ENCODE results near the gene BCL2L13. TPM values are rescaled to one million over a fixed set of nuclear protein-coding genes. Genes with fewer than 3 reads are reported as not detected.
"Not testable (repeated sequence)": the region's sequence is repeated elsewhere in the genome, so short reads cannot be mapped to it uniquely, and the experiment has no call there.

The BCL2L13 gene
- total RNA-seq, 2 donors from 2014 or later: 37.5 to 44.2 TPM

- H3K9me3 ChIP-seq (ENCODE audit: control insufficient read depth, low read length): no peaks in the 10 kb centered on the region
- Mint-ChIP-seq H3K27me3 (ENCODE audit: insufficient read depth) (no peaks in the 10 kb centered on the region), H3K4me3 (peak overlapping the region; percentile 81), H3K27ac (peak overlapping the region; percentile 98), H3K36me3 (ENCODE audit: low read depth) (peaks cover 18% of the 10 kb centered on the region), H3K9me3 (peaks cover 10% of the 10 kb centered on the region), H3K4me1 (peaks cover 8% of the 10 kb centered on the region)
- peaks cover 13% of the 10 kb centered on the region for H3K36me3 ChIP-seq (ENCODE audit: control insufficient read depth, insufficient read depth, low read length)
- H3K4me3 ChIP-seq (ENCODE audit: low read length): peak overlapping the region; percentile 94
- peak; percentile 49 for DNase-seq
- TF ChIP-seq CTCF (conservative IDR thresholded peaks at IDR 0.05): no peak
- H3K9ac ChIP-seq (ENCODE audit: extremely low read depth, low read length, poor library complexity, severe bottlenecking): peak overlapping the region; percentile 98
- no peaks in the 10 kb centered on the region for H3K4me1 ChIP-seq (ENCODE audit: control insufficient read depth, insufficient read depth, low read length)
- WGBS, 2 experiments (ENCODE audit: insufficient coverage in 1 of 2, insufficient read length in 1 of 2): 0 to 11% methylated on average over 6 to 8 of the region's 8 CpGs
- no peaks in the 10 kb centered on the region for H3K27me3 ChIP-seq (ENCODE audit: control insufficient read depth, insufficient read depth, low read length, poor library complexity, severe bottlenecking)
- H3K27ac ChIP-seq (ENCODE audit: low read depth, low read length): peak overlapping the region; percentile 93
These were observed 737 bp downstream of the BCL2L13 start for GRCh38 chr22:17639247-17639741.

GRCh38 chr22:17641269-17641668 lies 2.7 kb downstream of the BCL2L13 start:
- H3K4me3 Mint-ChIP-seq: no peak overlapping the region
- peaks cover 18% of the 10 kb centered on the region for H3K36me3 Mint-ChIP-seq (ENCODE audit: low read depth)
- Histone ChIP-seq H3K4me1 (ENCODE audit: control insufficient read depth, insufficient read depth, low read length) (no peaks in the 10 kb centered on the region), H3K9ac (ENCODE audit: extremely low read depth, low read length, poor library complexity, severe bottlenecking) (no peak overlapping the region), H3K27me3 (ENCODE audit: control insufficient read depth, insufficient read depth, low read length, poor library complexity, severe bottlenecking) (no peaks in the 10 kb centered on the region), H3K27ac (ENCODE audit: low read depth, low read length) (no peak overlapping the region), H3K36me3 (ENCODE audit: control insufficient read depth, insufficient read depth, low read length) (peaks cover 13% of the 10 kb centered on the region), H3K9me3 (ENCODE audit: control insufficient read depth, low read length) (no peaks in the 10 kb centered on the region), H3K4me3 (ENCODE audit: low read length) (no peak overlapping the region)
- no peak overlapping the region for H3K27ac Mint-ChIP-seq
- H3K4me1 Mint-ChIP-seq: peaks cover 8% of the 10 kb centered on the region
- H3K9me3 Mint-ChIP-seq: peaks cover 10% of the 10 kb centered on the region
- no peak for DNase-seq
- TF ChIP-seq CTCF (conservative IDR thresholded peaks at IDR 0.05): no peak
- WGBS, 2 experiments (ENCODE audit: insufficient coverage in 1 of 2, insufficient read length in 1 of 2): 82% methylated on average over 3 of the region's 3 CpGs; no CpG with 5 or more reads in 1 of the 2 experiments
- no peaks in the 10 kb centered on the region for H3K27me3 Mint-ChIP-seq (ENCODE audit: insufficient read depth)

GRCh38 chr22:17642357-17642756 lies 3.8 kb downstream of the BCL2L13 start:
- H3K9me3 ChIP-seq (ENCODE audit: control insufficient read depth, low read length); H3K9ac ChIP-seq (ENCODE audit: extremely low read depth, low read length, poor library complexity, severe bottlenecking); H3K9me3 Mint-ChIP-seq; H3K4me3 ChIP-seq (ENCODE audit: low read length); DNase-seq; H3K27me3 ChIP-seq (ENCODE audit: control insufficient read depth, insufficient read depth, low read length, poor library complexity, severe bottlenecking); H3K27ac Mint-ChIP-seq; H3K4me3 Mint-ChIP-seq; H3K4me1 ChIP-seq (ENCODE audit: control insufficient read depth, insufficient read depth, low read length); H3K27me3 Mint-ChIP-seq (ENCODE audit: insufficient read depth); H3K4me1 Mint-ChIP-seq; H3K27ac ChIP-seq (ENCODE audit: low read depth, low read length): not testable (repeated sequence)
- peaks cover 20% of the 10 kb centered on the region for H3K36me3 Mint-ChIP-seq (ENCODE audit: low read depth)
- 92% methylated on average over 4 of the region's 4 CpGs; no CpG with 5 or more reads in 1 of the 2 experiments for WGBS, 2 experiments (ENCODE audit: insufficient coverage in 1 of 2, insufficient read length in 1 of 2)
- H3K36me3 ChIP-seq (ENCODE audit: control insufficient read depth, insufficient read depth, low read length): peaks cover 13% of the 10 kb centered on the region

- Mint-ChIP-seq H3K4me3 (no peak overlapping the region), H3K9me3 (peaks cover 5% of the 10 kb centered on the region), H3K27me3 (ENCODE audit: insufficient read depth) (no peaks in the 10 kb centered on the region), H3K4me1 (no peaks in the 10 kb centered on the region), H3K36me3 (ENCODE audit: low read depth) (peaks cover 16% of the 10 kb centered on the region), H3K27ac (no peak overlapping the region)
- H3K4me1 ChIP-seq (ENCODE audit: control insufficient read depth, insufficient read depth, low read length): no peaks in the 10 kb centered on the region
- H3K9me3 ChIP-seq (ENCODE audit: control insufficient read depth, low read length): no peaks in the 10 kb centered on the region
- no peaks in the 10 kb centered on the region for H3K27me3 ChIP-seq (ENCODE audit: control insufficient read depth, insufficient read depth, low read length, poor library complexity, severe bottlenecking)
- DNase-seq: no peak
- no peak for TF ChIP-seq CTCF (conservative IDR thresholded peaks at IDR 0.05)
- H3K4me3 ChIP-seq (ENCODE audit: low read length): no peak overlapping the region
- no peak overlapping the region for H3K27ac ChIP-seq (ENCODE audit: low read depth, low read length)
- peaks cover 11% of the 10 kb centered on the region for H3K36me3 ChIP-seq (ENCODE audit: control insufficient read depth, insufficient read depth, low read length)
- no peak overlapping the region for H3K9ac ChIP-seq (ENCODE audit: extremely low read depth, low read length, poor library complexity, severe bottlenecking)
- WGBS, 2 experiments (ENCODE audit: insufficient coverage in 1 of 2, insufficient read length in 1 of 2): 95 to 100% methylated on average over 1 to 5 of the region's 5 CpGs
These were observed 8.9 kb downstream of the BCL2L13 start for GRCh38 chr22:17647452-17647851.

Measured in endodermal cell (in vitro differentiated cells).